H1 (cell line): ENCODE measurements around the gene HMOX2. TPM values are rescaled to one million over a fixed set of nuclear protein-coding genes. Genes with fewer than 3 reads are reported as not detected.

Experiments used
- CTCF ChIA-PET: fragments of 300-600 bp; sonication (Branson Sonifier 250); formaldehyde crosslinking; loops from one replicate; lab custom pipeline; 2021; ENCODE audit not compliant: partially characterized antibody; lab: Charles Lee
- POLR2A ChIA-PET: fragments of 300-600 bp; sonication (Branson Sonifier 250); formaldehyde crosslinking; loops from one replicate; lab custom pipeline; 2021; ENCODE audit warnings: inconsistent platforms; ENCODE audit not compliant: partially characterized antibody; lab: Charles Lee
- DNase-seq, 2 experiments: peaks; one replicate each; pipeline versions ENCODE4 v3.0.0 to v3.0.0-alpha.2; 2010 to 2022; ENCODE audit warnings: low spot score in 2 of 2, low read depth in 1 of 2, mixed read lengths in 1 of 2
- FAIRE-seq: peaks from 2 replicates; lab custom pipeline; 2011; peaks lifted over from hg19 to GRCh38; lab: Jason Lieb, UNC
- H2AFZ ChIP-seq: 2 replicates; pipeline ENCODE4 v1.8.1; 2012; ENCODE audit warnings: low read length, inconsistent platforms
- H2AK5ac ChIP-seq: 2 replicates; pipeline ENCODE4 v1.6.1; 2013; ENCODE audit warnings: low read depth, low read length
- H2BK120ac ChIP-seq: replicated peaks from 2 replicates; pipeline ENCODE3; 2013; ENCODE audit warnings: low read depth, low read length, inconsistent platforms
- H2BK12ac ChIP-seq: 2 replicates; pipeline ENCODE4 v1.6.1; 2013; ENCODE audit warnings: low read depth, low read length
- H2BK15ac ChIP-seq: 2 replicates; pipeline ENCODE4 v1.6.1; 2013; ENCODE audit warnings: low read length
- H2BK20ac ChIP-seq: 2 replicates; pipeline ENCODE4 v1.6.1; 2013; ENCODE audit warnings: low read length
- H2BK5ac ChIP-seq: 2 replicates; pipeline ENCODE4 v1.6.1; 2013; ENCODE audit warnings: low read depth, low read length
- H3K14ac ChIP-seq: 2 replicates; pipeline ENCODE4 v1.6.1; 2013; ENCODE audit warnings: inconsistent platforms; ENCODE audit not compliant: insufficient read length
- H3K18ac ChIP-seq: 2 replicates; pipeline ENCODE4 v1.6.1; 2013; ENCODE audit warnings: low read length; ENCODE audit errors: extremely low read depth
- H3K23ac ChIP-seq: 2 replicates; pipeline ENCODE4 v1.6.1; 2013; ENCODE audit warnings: inconsistent platforms; ENCODE audit not compliant: insufficient read length
- H3K23me2 ChIP-seq: 2 replicates; pipeline ENCODE4 v1.6.1; 2013; ENCODE audit warnings: low read depth, low read length
- H3K27ac ChIP-seq: 2 replicates; pipeline ENCODE4 v1.6.1; 2011; ENCODE audit warnings: low read depth, low read length, inconsistent platforms
- H3K27me3 ChIP-seq, 4 experiments: replicated peaks in 1 of 4; 1 replicate in 1 of 4; 2 replicates in 3 of 4; pipeline versions ENCODE4 v1.6.1 to v1.8.1; 2011 to 2013; ENCODE audit warnings: low read length in 3 of 4, mild to moderate bottlenecking in 3 of 4, inconsistent platforms in 2 of 4, mixed read lengths in 2 of 4, moderate library complexity in 1 of 4; ENCODE audit not compliant: control insufficient read depth in 3 of 4, insufficient read depth in 3 of 4; ENCODE audit errors: extremely low read depth in 1 of 4
- H3K36me3 ChIP-seq, 4 experiments: 2 replicates each; pipeline versions ENCODE4 v1.6.1 to v1.8.1; 2011 to 2013; ENCODE audit warnings: mild to moderate bottlenecking in 4 of 4, low read length in 3 of 4, moderate library complexity in 2 of 4, control low read depth in 1 of 4, inconsistent platforms in 1 of 4; ENCODE audit not compliant: insufficient read depth in 4 of 4, control insufficient read depth in 2 of 4
- H3K4ac ChIP-seq: replicated peaks from 2 replicates; pipeline ENCODE3; 2013; ENCODE audit warnings: low read length, low read depth, mixed read lengths, inconsistent platforms; ENCODE audit not compliant: insufficient read length
- H3K4me1 ChIP-seq, 4 experiments: replicated peaks in 1 of 4; 1 replicate in 1 of 4; 2 replicates in 3 of 4; pipeline versions ENCODE4 v1.6.1 to v1.8.1; 2011 to 2013; ENCODE audit warnings: low read length in 3 of 4, inconsistent platforms in 2 of 4, mixed read lengths in 1 of 4; ENCODE audit not compliant: insufficient read depth in 4 of 4, control insufficient read depth in 3 of 4
- H3K4me2 ChIP-seq, 2 experiments: 2 replicates each; pipeline versions ENCODE4 v1.6.1 to v1.8.1; 2011 to 2013; ENCODE audit warnings: low read depth in 2 of 2, low read length in 2 of 2, control low read depth in 1 of 2, inconsistent platforms in 1 of 2, mild to moderate bottlenecking in 1 of 2; ENCODE audit not compliant: insufficient read depth in 1 of 2
- H3K4me3 ChIP-seq, 4 experiments: fragments of 200-600, 300-600 bp in 1 of 4; sonication (generic), shearing (Covaris generic), sonication (Bioruptor Twin) in 1 of 4; 2 replicates each; pipeline versions ENCODE4 v1.5.1 to v1.8.1; 2011 to 2016; ENCODE audit warnings: low read length in 4 of 4, low read depth in 3 of 4, control low read depth in 2 of 4, inconsistent platforms in 2 of 4, mild to moderate bottlenecking in 2 of 4, mixed read lengths in 1 of 4, moderate library complexity in 1 of 4; ENCODE audit not compliant: insufficient read depth in 2 of 4; ENCODE audit errors: extremely low read depth in 1 of 4
- H3K56ac ChIP-seq: replicated peaks from 2 replicates; pipeline ENCODE3; 2013; ENCODE audit warnings: low read depth, mild to moderate bottlenecking, mixed read lengths, low read length, inconsistent platforms; ENCODE audit not compliant: insufficient read length
- H3K79me1 ChIP-seq: 2 replicates; pipeline ENCODE4 v1.6.1; 2013; ENCODE audit warnings: low read depth, low read length, control low read depth
- H3K79me2 ChIP-seq, 2 experiments: 2 replicates each; pipeline versions ENCODE4 v1.6.1 to v1.8.1; 2012 to 2013; ENCODE audit warnings: low read length in 2 of 2, mild to moderate bottlenecking in 2 of 2, inconsistent platforms in 1 of 2; ENCODE audit not compliant: insufficient read depth in 2 of 2, control insufficient read depth in 1 of 2
- H3K9ac ChIP-seq, 4 experiments: replicated peaks in 1 of 4; 1 replicate in 1 of 4; 2 replicates in 3 of 4; pipeline versions ENCODE4 v1.6.1 to v1.8.1; 2011 to 2013; ENCODE audit warnings: low read depth in 3 of 4, low read length in 3 of 4, control low read depth in 2 of 4, mild to moderate bottlenecking in 2 of 4, moderate library complexity in 2 of 4, inconsistent platforms in 1 of 4; ENCODE audit errors: extremely low read depth in 1 of 4
- H3K9me3 ChIP-seq, 2 experiments: 2 replicates each; pipeline versions ENCODE4 v1.6.1 to v1.8.1; 2012 to 2013; ENCODE audit warnings: mild to moderate bottlenecking in 2 of 2, moderate library complexity in 2 of 2, control low read depth in 1 of 2, inconsistent platforms in 1 of 2, low read depth in 1 of 2, low read length in 1 of 2, mixed read lengths in 1 of 2; ENCODE audit not compliant: insufficient read depth in 2 of 2
- H4K20me1 ChIP-seq, 2 experiments: replicated peaks in 1 of 2; 2 replicates each; pipeline versions ENCODE3 to v1.8.1; 2011 to 2013; ENCODE audit warnings: inconsistent platforms in 2 of 2, low read length in 2 of 2, mild to moderate bottlenecking in 1 of 2; ENCODE audit not compliant: insufficient read depth in 2 of 2, control insufficient read depth in 1 of 2
- H4K5ac ChIP-seq: 2 replicates; pipeline ENCODE4 v1.6.1; 2013; ENCODE audit warnings: low read length, low read depth, mixed read lengths, inconsistent platforms; ENCODE audit not compliant: insufficient read length
- H4K8ac ChIP-seq: 2 replicates; pipeline ENCODE4 v1.8.0; 2013; ENCODE audit warnings: mild to moderate bottlenecking, moderate library complexity, low read length, inconsistent platforms; ENCODE audit not compliant: insufficient read depth; ENCODE audit errors: extremely low read depth
- H4K91ac ChIP-seq: replicated peaks from 2 replicates; pipeline ENCODE3; 2013; ENCODE audit warnings: low read length, mixed read lengths, inconsistent platforms; ENCODE audit not compliant: insufficient read length
- ASH2L ChIP-seq: fragments of 200-600, 300-600 bp; sonication (generic); IDR thresholded peaks from one replicate; pipeline ENCODE4 v1.7.1; 2017; ENCODE audit warnings: low read length
- ATF2 ChIP-seq: IDR thresholded peaks from 2 replicates; pipeline ENCODE4 v1.6.1; 2012; ENCODE audit warnings: low read length, inconsistent platforms
- BCL11A ChIP-seq, 2 experiments: IDR thresholded peaks; one replicate each; pipeline ENCODE4 v1.6.1; 2011; ENCODE audit warnings: low read depth in 2 of 2, low read length in 2 of 2, mild to moderate bottlenecking in 2 of 2
- BRCA1 ChIP-seq: IDR thresholded peaks from 2 replicates; pipeline ENCODE4 v1.6.1; 2012; ENCODE audit warnings: low read depth, low read length, improper control_type of control experiment
- CBX5 ChIP-seq: fragments of 300-800, 300-1000 bp; sonication (generic); IDR thresholded peaks from 2 replicates; pipeline ENCODE4 v1.7.1; 2016; ENCODE audit warnings: antibody characterized with exemption, low read length, low read depth
- CTBP2 ChIP-seq: IDR thresholded peaks from 2 replicates; pipeline ENCODE4 v1.7.0; 2011; ENCODE audit warnings: borderline replicate concordance, mild to moderate bottlenecking, moderate library complexity, mixed read lengths, low read length; ENCODE audit not compliant: insufficient read depth, insufficient read length
- HDAC2 ChIP-seq, 2 experiments: fragments of 300-600 bp in 1 of 2; sonication (generic) in 1 of 2; IDR thresholded peaks; 2 replicates each; pipeline ENCODE4 v1.6.1; 2011 to 2012; ENCODE audit warnings: low read depth in 2 of 2, low read length in 2 of 2, mild to moderate bottlenecking in 2 of 2, moderate library complexity in 2 of 2, borderline replicate concordance in 1 of 2, inconsistent platforms in 1 of 2
- MAFK ChIP-seq: IDR thresholded peaks from 2 replicates; pipeline ENCODE4 v1.6.1; 2012; ENCODE audit warnings: low read depth, mild to moderate bottlenecking, improper control_type of control experiment, low read length
- RAD21 ChIP-seq, 2 experiments: IDR thresholded peaks in 1 of 2; conservative IDR thresholded peaks in 1 of 2; 2 replicates each; pipeline ENCODE4 v1.6.1; 2011; ENCODE audit warnings: low read depth in 2 of 2, low read length in 2 of 2, improper control_type of control experiment in 1 of 2, inconsistent platforms in 1 of 2, mild to moderate bottlenecking in 1 of 2, moderate library complexity in 1 of 2
- RFX5 ChIP-seq: IDR thresholded peaks from 2 replicates; pipeline ENCODE4 v1.6.1; 2011; ENCODE audit warnings: low read depth, low read length, improper control_type of control experiment, borderline replicate concordance
- RXRA ChIP-seq: IDR thresholded peaks from 2 replicates; pipeline ENCODE4 v1.6.1; 2011; ENCODE audit warnings: low read depth, mild to moderate bottlenecking, low read length, moderate library complexity; ENCODE audit not compliant: insufficient read depth
- TEAD4 ChIP-seq: IDR thresholded peaks from 2 replicates; pipeline ENCODE4 v1.6.1; 2012; ENCODE audit warnings: low read depth, low read length, inconsistent platforms, mixed read lengths
- WGBS, 2 experiments: shearing (Covaris generic) in 1 of 2; methylation state at CpG; one replicate each; pipeline versions ENCODE4 v1.1.6 to v1.1.7; 2013 to 2015; ENCODE audit warnings: low lambda C conversion rate in 2 of 2, mixed read lengths in 2 of 2, inconsistent platforms in 1 of 2, low coverage in 1 of 2, missing lambda C conversion rate in 1 of 2; ENCODE audit not compliant: insufficient replicate concordance in 2 of 2, insufficient coverage in 1 of 2, insufficient read length in 1 of 2; ENCODE audit errors: extremely low coverage in 1 of 2, missing lambda C conversion rate in 1 of 2; 5-methylcytosine and 5-hydroxymethylcytosine counted together
- polyA plus RNA-seq, 7 experiments: library from polyadenylated mRNA; depleted of rRNA in 3 of 7; stranded (reverse) in 5 of 7; unstranded in 2 of 7; fragments of >200 nt in 5 of 7; fragments of 200-250 nt in 2 of 7; gene quantifications; 1 replicate in 5 of 7; 2 replicates in 1 of 7; 4 replicates in 1 of 7; pipeline versions ENCODE4 v1.2.1 to v1.2.3, GENCODE V29; 2011 to 2013; ENCODE audit warnings: missing spikeins in 2 of 7, mixed read lengths in 2 of 7
- total RNA-seq: library from RNA; stranded (reverse); fragmentation: NEBNext Ultra II Directional; extraction: Animal tissue kit (Norgen Biotek cat#: 25700); gene quantifications from 2 replicates; pipeline ENCODE4 v1.2.1, GENCODE V29; 2021

The HMOX2 gene
- total and polyA plus RNA-seq, 2 of the 8 experiments (the other 6 are each of a cell fraction or from before 2014, with no cell fraction given) = 36.5 to 48.4 TPM

- H3K4me1 ChIP-seq = no peaks in the 10 kb centered on the region
- no peak overlapping the region for H2BK20ac ChIP-seq
- 93% methylated on average over 4 of the region's 4 CpGs; no CpG with 5 or more reads in 1 of the 2 experiments for WGBS, 2 experiments
- no peak overlapping the region for H3K23ac ChIP-seq
- no peaks in the 10 kb centered on the region for H4K20me1 ChIP-seq
- H3K23me2 ChIP-seq = no peaks in the 10 kb centered on the region
- ChIA-PET POLR2A (interaction anchor here (1.6 kb wide), 1 partner anchor 13 kb away, joined by 4 read pairs; no protein-coding TSS in a partner anchor), CTCF (interaction anchor here (1.2 to 4.2 kb wide), 3 partner anchors 9 to 191 kb away, joined by 4 to 10 read pairs (median 10); no protein-coding TSS in a partner anchor)
- H3K79me1 ChIP-seq = peaks cover 5% of the 10 kb centered on the region
- no peak overlapping the region for H4K5ac ChIP-seq
- no peak overlapping the region for H3K4ac ChIP-seq
- TF ChIP-seq CBX5 = no peak
- TF ChIP-seq CTBP2 = no peak
- TF ChIP-seq ASH2L = no peak
- TF ChIP-seq BCL11A (IDR thresholded peaks at IDR 0.05; ENCODE audit: low read depth in 2 of 2, low read length in 2 of 2) = no peak
- TF ChIP-seq ATF2 = no peak
- no peak for TF ChIP-seq TEAD4
- TF ChIP-seq MAFK = no peak
- TF ChIP-seq RFX5 = no peak
- TF ChIP-seq RAD21 (IDR thresholded peaks at IDR 0.05 in 1 of 2, conservative IDR thresholded peaks at IDR 0.05 in 1 of 2; ENCODE audit: low read depth in 2 of 2, low read length in 2 of 2) = no peak
- TF ChIP-seq RXRA = no peak
- no peak for TF ChIP-seq BRCA1
- no peak for TF ChIP-seq HDAC2 (IDR thresholded peaks at IDR 0.05; ENCODE audit: borderline replicate concordance in 1 of 2, low read depth in 2 of 2, low read length in 2 of 2)
- H2AK5ac ChIP-seq = no peak overlapping the region
- peaks cover 0 to 6% of the 10 kb centered on the region in 2 experiments; a peak in 1 of 4 replicates for H3K79me2 ChIP-seq
- H3K9me3 ChIP-seq = no peaks in the 10 kb centered on the region
- no peak overlapping the region for H3K14ac ChIP-seq
- H3K27ac ChIP-seq = no peak overlapping the region
- DNase-seq = no peak
- H3K4me3 ChIP-seq = no peak overlapping the region
- no peak overlapping the region for H2BK5ac ChIP-seq
- H2BK12ac ChIP-seq = no peak overlapping the region
- no peak overlapping the region for H3K18ac ChIP-seq
- H3K56ac ChIP-seq = no peak overlapping the region
- no peak overlapping the region for H2AFZ ChIP-seq
- H3K27me3 ChIP-seq = no peaks in the 10 kb centered on the region
- no peak overlapping the region for H3K9ac ChIP-seq
- no peak overlapping the region for H4K91ac ChIP-seq
- H2BK120ac ChIP-seq = no peak overlapping the region
- H2BK15ac ChIP-seq = no peak overlapping the region
- no peak overlapping the region for H3K4me2 ChIP-seq
- no peaks in the 10 kb centered on the region; a peak in 1 of 8 replicates for H3K36me3 ChIP-seq
- H4K8ac ChIP-seq = no peak overlapping the region
- FAIRE-seq = no peak
Observed at GRCh38 chr16:4491898-4492297, 15.7 kb downstream of the HMOX2 start.
